HepG2 (cell line): Measurements from ENCODE around the gene CDIP1. TPM values are rescaled to one million over a fixed set of nuclear protein-coding genes. Genes with fewer than 3 reads are reported as not detected.

Experiments
- ARID5B ChIP-seq: IDR thresholded peaks from 2 replicates; pipeline ENCODE4 v1.4.0; 2020; ENCODE audit warnings: mild to moderate bottlenecking, missing genetic modification reagents
- ATF3 ChIP-seq: sonication (generic); formaldehyde crosslinking; IDR thresholded peaks from 2 replicates; pipeline ENCODE4 v1.4.0; 2020; ENCODE audit warnings: missing genetic modification reagents
- ETV5 ChIP-seq: IDR thresholded peaks from 2 replicates; pipeline ENCODE4 v1.6.1; 2018; ENCODE audit warnings: missing biosample characterization, missing genetic modification reagents, inconsistent platforms, borderline replicate concordance
- KLF16 ChIP-seq, 2 experiments: sonication (generic) in 1 of 2; formaldehyde crosslinking in 1 of 2; IDR thresholded peaks; 2 replicates each; pipeline versions ENCODE4 v1.6.1 to v1.8.0; 2016 to 2023; ENCODE audit warnings: missing genetic modification reagents in 2 of 2, missing compliant biosample characterization in 1 of 2
- MXI1 ChIP-seq: IDR thresholded peaks from 3 replicates; pipeline ENCODE4 v1.6.1; 2012; ENCODE audit warnings: low read depth, low read length, inconsistent platforms, borderline replicate concordance
- POLR2A ChIP-seq, 2 experiments: IDR thresholded peaks; 2 replicates each; pipeline ENCODE4 v1.6.1; 2011; ENCODE audit warnings: low read depth in 2 of 2, low read length in 2 of 2, mild to moderate bottlenecking in 1 of 2, moderate library complexity in 1 of 2; ENCODE audit not compliant: insufficient read depth in 1 of 2
- SP5 ChIP-seq: IDR thresholded peaks from 2 replicates; pipeline ENCODE4 v1.6.1; 2016; ENCODE audit warnings: low read depth, borderline replicate concordance
- SPEN ChIP-seq: sonication (generic); formaldehyde crosslinking; IDR thresholded peaks from 2 replicates; pipeline ENCODE4 v1.5.1; 2020; ENCODE audit warnings: low read depth, mild to moderate bottlenecking, missing genetic modification reagents
- TAF1 ChIP-seq: sonication (generic); formaldehyde crosslinking; IDR thresholded peaks from 2 replicates; pipeline ENCODE4 v1.4.0; 2020; ENCODE audit warnings: missing genetic modification reagents
- THYN1 ChIP-seq: sonication (generic); formaldehyde crosslinking; IDR thresholded peaks from 2 replicates; pipeline ENCODE4 v1.8.1; 2023; ENCODE audit warnings: low read depth, mild to moderate bottlenecking, moderate library complexity, missing genetic modification reagents, borderline replicate concordance
- TMF1 ChIP-seq: sonication (generic); formaldehyde crosslinking; IDR thresholded peaks from 2 replicates; pipeline ENCODE4 v1.8.1; 2022; ENCODE audit warnings: low read depth, missing genetic modification reagents
- ZNF484 ChIP-seq: sonication (generic); formaldehyde crosslinking; IDR thresholded peaks from 2 replicates; pipeline ENCODE4 v1.5.1; 2020; ENCODE audit warnings: mild to moderate bottlenecking, low read depth, missing genetic modification reagents, borderline replicate concordance
- ZNF816 ChIP-seq: sonication (generic); formaldehyde crosslinking; IDR thresholded peaks from 2 replicates; pipeline ENCODE4 v1.8.0; 2022; ENCODE audit warnings: missing genetic modification reagents, mild to moderate bottlenecking, borderline replicate concordance
- polyA plus RNA-seq, 8 experiments: library from polyadenylated mRNA; depleted of rRNA in 3 of 8; stranded (reverse) in 7 of 8; unstranded in 1 of 8; fragments of >200 nt; fragmentation: Illumina TruSeq in 4 of 8; extraction: Trizol in 4 of 8; gene quantifications; 2 replicates each; pipeline versions ENCODE4 v1.2.1 to v1.2.3, GENCODE V29; 2011 to 2016; ENCODE audit warnings: low read depth in 4 of 8, missing spikeins in 1 of 8, mixed read lengths in 1 of 8; ENCODE audit not compliant: insufficient read depth in 1 of 8
- total RNA-seq, 5 experiments: library from RNA; depleted of rRNA; stranded (reverse); fragments of >200 nt; fragmentation: Illumina TruSeq; extraction: Trizol; gene quantifications; 2 replicates each; pipeline ENCODE4 v1.2.3, GENCODE V29; 2016; ENCODE audit warnings: low read depth in 1 of 5
- TF ChIP-seq, protein P1 (sequence below): sonication (generic); formaldehyde crosslinking; IDR thresholded peaks from 2 replicates; pipeline ENCODE4 v1.4.0; 2020; ENCODE audit warnings: missing genetic modification reagents
- TF ChIP-seq, protein P2 (sequence below): sonication (generic); formaldehyde crosslinking; IDR thresholded peaks from 2 replicates; pipeline ENCODE4 v1.5.0; 2020; ENCODE audit warnings: missing genetic modification reagents
- TF ChIP-seq, protein P3 (sequence below): sonication (generic); formaldehyde crosslinking; IDR thresholded peaks from 2 replicates; pipeline ENCODE4 v1.5.0; 2020; ENCODE audit warnings: missing genetic modification reagents
- TF ChIP-seq, protein P4 (sequence below): sonication (generic); formaldehyde crosslinking; IDR thresholded peaks from 2 replicates; pipeline ENCODE4 v1.5.0; 2020; ENCODE audit warnings: mild to moderate bottlenecking, missing genetic modification reagents

The CDIP1 gene
- total and polyA plus RNA-seq, 2 of the 13 experiments (the other 11 are each of a cell fraction or from before 2014, with no cell fraction given), result 31.2 to 56.7 TPM

DNA sequence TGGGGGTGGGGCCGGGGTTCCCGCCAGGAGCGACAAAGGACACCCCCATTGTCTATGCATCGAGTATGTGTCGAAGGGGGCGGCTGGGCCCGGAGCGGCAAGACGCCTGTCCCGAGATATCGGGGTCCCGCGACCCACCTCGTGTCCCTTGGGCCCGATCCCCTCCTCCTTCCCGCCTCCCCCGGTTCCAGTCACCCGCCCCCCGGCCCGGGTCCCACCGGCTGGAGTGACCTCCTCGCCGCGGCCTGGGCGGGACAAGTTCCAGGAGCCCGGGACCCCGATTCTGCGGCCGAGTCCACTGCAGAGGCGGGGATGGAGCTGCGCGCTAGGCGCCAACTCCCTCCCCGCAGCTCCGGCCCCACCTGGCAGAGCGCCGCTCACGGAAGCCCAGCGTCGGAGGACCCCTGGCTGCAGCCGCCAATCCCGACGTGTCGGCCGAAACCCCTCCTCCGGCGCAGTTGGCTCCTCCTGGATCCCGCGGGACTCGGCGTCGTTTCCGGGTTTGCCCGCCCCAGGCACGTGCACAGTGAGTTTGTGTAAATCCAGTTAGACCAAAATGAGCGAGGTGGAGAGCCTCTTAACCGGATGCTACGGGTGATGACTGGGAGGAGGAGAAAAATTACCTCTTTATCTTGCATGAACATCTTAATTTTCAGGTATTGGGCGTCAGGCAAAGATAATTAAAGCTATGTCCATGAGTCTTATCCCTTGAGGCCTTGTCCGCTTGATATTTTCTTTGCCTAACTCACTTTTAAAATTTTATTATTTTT lies 64.2 kb downstream of the CDIP1 start, which contains the start of gene NMRAL1 (continued):
- TF ChIP-seq THYN1 (CRISPR knock-in tag) (no peak), ZNF816 (CRISPR knock-in tag) (peak; percentile 49; the same call in 1 of the 2 replicates), TAF1 (CRISPR knock-in tag) (peak; percentile 61), TMF1 (CRISPR knock-in tag) (no peak), POLR2A (IDR thresholded peaks at IDR 0.05; ENCODE audit: insufficient read depth in 1 of 2, low read depth in 2 of 2, low read length in 2 of 2) (peak; percentile 62 to 75), ARID5B (CRISPR knock-in tag) (peak; percentile 49), ATF3 (0 out of 2 replicates have a peak, but pooled peaks have one; percentile 16), SPEN (CRISPR knock-in tag) (peak; percentile 47; the same call in 1 of the 2 replicates), KLF16 (CRISPR knock-in tag; IDR thresholded peaks at IDR 0.05) (peak in 1 of 2 experiments; percentile 71; a peak in 1 of 4 replicates), ZNF484 (CRISPR knock-in tag) (no peak), SP5 (peak; percentile 67), ETV5 (CRISPR knock-in tag) (peak; percentile 54; the same call in 1 of the 2 replicates), MXI1 (peak; percentile 78; the same call in 1 of the 3 replicates)
- TF ChIP-seq, protein P1, sequence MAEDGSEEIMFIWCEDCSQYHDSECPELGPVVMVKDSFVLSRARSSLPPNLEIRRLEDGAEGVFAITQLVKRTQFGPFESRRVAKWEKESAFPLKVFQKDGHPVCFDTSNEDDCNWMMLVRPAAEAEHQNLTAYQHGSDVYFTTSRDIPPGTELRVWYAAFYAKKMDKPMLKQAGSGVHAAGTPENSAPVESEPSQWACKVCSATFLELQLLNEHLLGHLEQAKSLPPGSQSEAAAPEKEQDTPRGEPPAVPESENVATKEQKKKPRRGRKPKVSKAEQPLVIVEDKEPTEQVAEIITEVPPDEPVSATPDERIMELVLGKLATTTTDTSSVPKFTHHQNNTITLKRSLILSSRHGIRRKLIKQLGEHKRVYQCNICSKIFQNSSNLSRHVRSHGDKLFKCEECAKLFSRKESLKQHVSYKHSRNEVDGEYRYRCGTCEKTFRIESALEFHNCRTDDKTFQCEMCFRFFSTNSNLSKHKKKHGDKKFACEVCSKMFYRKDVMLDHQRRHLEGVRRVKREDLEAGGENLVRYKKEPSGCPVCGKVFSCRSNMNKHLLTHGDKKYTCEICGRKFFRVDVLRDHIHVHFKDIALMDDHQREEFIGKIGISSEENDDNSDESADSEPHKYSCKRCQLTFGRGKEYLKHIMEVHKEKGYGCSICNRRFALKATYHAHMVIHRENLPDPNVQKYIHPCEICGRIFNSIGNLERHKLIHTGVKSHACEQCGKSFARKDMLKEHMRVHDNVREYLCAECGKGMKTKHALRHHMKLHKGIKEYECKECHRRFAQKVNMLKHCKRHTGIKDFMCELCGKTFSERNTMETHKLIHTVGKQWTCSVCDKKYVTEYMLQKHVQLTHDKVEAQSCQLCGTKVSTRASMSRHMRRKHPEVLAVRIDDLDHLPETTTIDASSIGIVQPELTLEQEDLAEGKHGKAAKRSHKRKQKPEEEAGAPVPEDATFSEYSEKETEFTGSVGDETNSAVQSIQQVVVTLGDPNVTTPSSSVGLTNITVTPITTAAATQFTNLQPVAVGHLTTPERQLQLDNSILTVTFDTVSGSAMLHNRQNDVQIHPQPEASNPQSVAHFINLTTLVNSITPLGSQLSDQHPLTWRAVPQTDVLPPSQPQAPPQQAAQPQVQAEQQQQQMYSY, result peak; percentile 47; the same call in 1 of the 2 replicates
- TF ChIP-seq, protein P2, sequence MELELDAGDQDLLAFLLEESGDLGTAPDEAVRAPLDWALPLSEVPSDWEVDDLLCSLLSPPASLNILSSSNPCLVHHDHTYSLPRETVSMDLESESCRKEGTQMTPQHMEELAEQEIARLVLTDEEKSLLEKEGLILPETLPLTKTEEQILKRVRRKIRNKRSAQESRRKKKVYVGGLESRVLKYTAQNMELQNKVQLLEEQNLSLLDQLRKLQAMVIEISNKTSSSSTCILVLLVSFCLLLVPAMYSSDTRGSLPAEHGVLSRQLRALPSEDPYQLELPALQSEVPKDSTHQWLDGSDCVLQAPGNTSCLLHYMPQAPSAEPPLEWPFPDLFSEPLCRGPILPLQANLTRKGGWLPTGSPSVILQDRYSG, result no peak
- TF ChIP-seq, protein P3, sequence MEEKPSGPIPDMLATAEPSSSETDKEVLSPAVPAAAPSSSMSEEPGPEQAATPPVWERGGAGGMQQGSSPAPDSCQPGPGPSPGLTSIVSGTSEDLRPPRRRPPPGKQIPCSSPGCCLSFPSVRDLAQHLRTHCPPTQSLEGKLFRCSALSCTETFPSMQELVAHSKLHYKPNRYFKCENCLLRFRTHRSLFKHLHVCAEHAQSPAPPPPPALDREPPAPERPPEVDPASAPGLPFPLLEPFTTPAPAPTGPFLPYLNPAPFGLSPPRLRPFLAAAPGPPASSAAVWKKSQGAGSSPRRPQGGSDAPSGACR, result peak; percentile 42; the same call in 1 of the 2 replicates
- TF ChIP-seq, protein P4, sequence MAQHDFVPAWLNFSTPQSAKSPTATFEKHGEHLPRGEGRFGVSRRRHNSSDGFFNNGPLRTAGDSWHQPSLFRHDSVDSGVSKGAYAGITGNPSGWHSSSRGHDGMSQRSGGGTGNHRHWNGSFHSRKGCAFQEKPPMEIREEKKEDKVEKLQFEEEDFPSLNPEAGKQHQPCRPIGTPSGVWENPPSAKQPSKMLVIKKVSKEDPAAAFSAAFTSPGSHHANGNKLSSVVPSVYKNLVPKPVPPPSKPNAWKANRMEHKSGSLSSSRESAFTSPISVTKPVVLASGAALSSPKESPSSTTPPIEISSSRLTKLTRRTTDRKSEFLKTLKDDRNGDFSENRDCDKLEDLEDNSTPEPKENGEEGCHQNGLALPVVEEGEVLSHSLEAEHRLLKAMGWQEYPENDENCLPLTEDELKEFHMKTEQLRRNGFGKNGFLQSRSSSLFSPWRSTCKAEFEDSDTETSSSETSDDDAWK, result no peak
